ENCODE measurements around the gene ABT1. TPM values are rescaled to one million over a fixed set of nuclear protein-coding genes. Genes with fewer than 3 reads are reported as not detected.

The ABT1 gene
- total and polyA plus RNA-seq, 2 donors = 12.3 to 19.6 TPM

DNA sequence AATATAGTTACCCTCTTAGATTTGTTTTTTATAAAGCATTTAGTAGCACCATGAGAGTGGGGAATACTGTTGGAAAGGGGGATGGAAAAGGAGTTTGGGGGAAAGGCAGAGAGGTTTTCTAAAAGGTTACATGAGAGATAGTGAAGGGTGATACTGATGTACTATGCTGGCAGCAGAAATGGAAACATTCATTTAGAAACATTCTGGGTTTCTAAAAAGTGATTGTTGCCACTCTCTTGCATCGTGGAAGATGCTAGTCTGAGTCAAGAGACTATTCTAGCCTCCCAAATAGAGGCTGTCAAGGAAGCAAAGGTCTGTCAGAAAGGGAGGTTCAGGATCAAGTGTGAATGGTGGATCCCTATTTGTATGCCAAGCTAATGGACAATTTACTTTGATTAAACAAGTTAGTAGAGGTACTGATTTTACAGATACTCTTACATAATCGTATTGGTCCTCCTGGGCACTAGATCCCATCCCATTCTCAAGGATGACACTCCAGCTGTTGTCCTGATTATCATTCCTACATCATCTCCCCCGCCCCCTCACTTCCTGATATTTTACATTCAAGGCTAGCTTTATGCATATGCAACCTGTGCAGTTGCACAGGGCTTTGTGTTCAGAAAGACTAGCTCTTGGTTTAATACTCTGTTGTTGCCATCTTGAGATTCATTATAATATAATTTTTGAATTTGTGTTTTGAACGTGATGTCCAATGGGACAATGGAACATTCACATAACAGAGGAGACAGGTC, 15.4 kb upstream of the ABT1 start:
- no peak overlapping the region for H3K4me3 ChIP-seq (ENCODE audit: low read depth, low read length)
- WGBS = 61% methylated on average over 4 of the region's 4 CpGs
- no peak overlapping the region for H3K27ac ChIP-seq (ENCODE audit: low read depth)

GRCh38 chr6:26588965-26589364, 7.8 kb upstream of the ABT1 start:
- Histone ChIP-seq H3K36me3 (ENCODE audit: insufficient read depth) (no peaks in the 10 kb centered on the region), H3K27ac (ENCODE audit: low read depth) (no peak overlapping the region), H3K4me1 (ENCODE audit: insufficient read depth) (no peaks in the 10 kb centered on the region), H3K4me3 (ENCODE audit: low read depth, low read length) (no peak overlapping the region)
- no peak for DNase-seq (ENCODE audit: extremely low spot score)
- whole genome bisulfite sequencing = 92% methylated on average over 21 of the region's 21 CpGs

More for the DNA sequence above, 15.4 kb upstream of the ABT1 start:
- Histone ChIP-seq H3K36me3 (ENCODE audit: insufficient read depth) (no peaks in the 10 kb centered on the region), H3K4me1 (ENCODE audit: insufficient read depth) (no peaks in the 10 kb centered on the region)
- DNase-seq (ENCODE audit: extremely low spot score) = no peak

- Histone ChIP-seq H3K27ac (ENCODE audit: low read depth) (no peak overlapping the region), H3K4me1 (ENCODE audit: insufficient read depth) (peaks cover under 1% of the 10 kb centered on the region), H3K36me3 (ENCODE audit: insufficient read depth) (no peaks in the 10 kb centered on the region), H3K4me3 (ENCODE audit: low read depth, low read length) (no peak overlapping the region)
- DNase-seq (ENCODE audit: extremely low spot score) = no peak
- 55% methylated on average over 4 of the region's 4 CpGs for WGBS
Observed at GRCh38 chr6:26592649-26593048, 4.1 kb upstream of the ABT1 start.

DNA sequence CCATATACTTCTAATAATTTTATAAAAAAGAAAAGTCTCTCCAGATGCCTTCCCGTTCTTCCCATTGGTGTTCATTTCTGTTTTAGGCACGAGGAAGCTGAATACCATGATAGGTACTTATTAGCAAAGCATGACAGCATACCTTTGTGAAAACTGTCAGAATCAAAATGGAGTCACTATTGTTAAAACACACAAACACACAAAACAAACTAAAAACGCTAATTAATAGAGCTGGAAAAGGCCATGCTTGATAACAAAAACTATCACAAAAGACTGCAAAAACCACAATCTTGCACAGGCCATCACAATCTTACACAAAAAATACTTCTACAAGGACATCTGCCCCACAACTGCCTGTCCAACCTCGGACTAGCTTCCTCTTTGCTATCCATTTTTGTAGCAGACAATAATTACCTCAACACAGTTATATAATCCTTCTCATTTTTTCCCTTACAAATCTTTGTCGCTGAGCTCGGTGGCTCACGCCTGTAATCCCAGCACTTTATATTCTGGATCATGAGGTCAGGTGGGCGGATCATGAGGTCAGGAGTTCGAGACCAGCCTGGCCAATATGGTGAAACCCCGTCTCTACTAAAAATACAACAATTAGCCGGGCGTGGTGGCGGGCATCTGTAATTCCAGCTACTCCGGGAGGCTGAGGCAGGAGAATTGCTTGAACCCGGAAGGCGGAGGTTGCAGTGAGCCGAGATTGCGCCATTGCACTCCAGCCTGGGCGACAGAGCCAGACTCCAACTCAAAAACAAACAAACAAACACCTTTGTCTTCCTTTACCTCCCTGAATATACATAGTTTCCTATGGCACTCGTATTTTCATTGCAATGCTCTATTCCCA, 3.2 kb upstream of the ABT1 start:
- WGBS = 32% methylated on average over 20 of the region's 20 CpGs
- Histone ChIP-seq H3K36me3 (ENCODE audit: insufficient read depth) (no peaks in the 10 kb centered on the region), H3K4me1 (ENCODE audit: insufficient read depth) (peaks cover 2% of the 10 kb centered on the region), H3K4me3 (ENCODE audit: low read depth, low read length) (no peak overlapping the region), H3K27ac (ENCODE audit: low read depth) (no peak overlapping the region)
- no peak for DNase-seq (ENCODE audit: extremely low spot score)

DNA sequence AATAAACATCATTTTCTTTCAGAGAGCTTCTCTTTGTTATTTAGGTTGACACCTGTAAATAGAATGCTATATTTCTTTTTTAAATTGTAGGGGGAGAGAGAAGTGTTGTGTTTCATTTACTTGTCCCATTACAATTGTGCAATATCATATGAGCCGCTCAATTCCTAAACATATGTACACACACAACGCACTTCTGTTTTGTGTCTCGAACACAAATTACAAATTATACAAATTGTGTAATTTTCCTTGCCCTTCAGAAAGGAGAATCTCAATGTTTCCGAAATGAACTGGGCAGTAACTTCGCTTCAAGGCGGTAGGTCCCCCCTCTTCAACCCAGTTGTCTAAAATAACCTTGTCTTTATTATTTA, 2.6 kb upstream of the ABT1 start:
- H3K4me1 ChIP-seq (ENCODE audit: insufficient read depth) = peaks cover 2% of the 10 kb centered on the region
- no peak overlapping the region for H3K4me3 ChIP-seq (ENCODE audit: low read depth, low read length)
- DNase-seq (ENCODE audit: extremely low spot score) = no peak
- no peaks in the 10 kb centered on the region for H3K36me3 ChIP-seq (ENCODE audit: insufficient read depth)
- no peak overlapping the region for H3K27ac ChIP-seq (ENCODE audit: low read depth)
- WGBS = 29% methylated on average over 6 of the region's 6 CpGs

- no peaks in the 10 kb centered on the region for H3K36me3 ChIP-seq (ENCODE audit: insufficient read depth)
- WGBS = 17% methylated on average over 23 of the region's 23 CpGs
- H3K27ac ChIP-seq (ENCODE audit: low read depth) = no peak overlapping the region
- peak overlapping the region; percentile 11 for H3K4me3 ChIP-seq (ENCODE audit: low read depth, low read length)
- no peak for DNase-seq (ENCODE audit: extremely low spot score)
- peaks cover 2% of the 10 kb centered on the region for H3K4me1 ChIP-seq (ENCODE audit: insufficient read depth)
Observed at GRCh38 chr6:26594730-26595632, 1.8 kb upstream of the ABT1 start.

GRCh38 chr6:26595669-26596269, 984 bp upstream of the ABT1 start:
- peak overlapping the region; percentile 46 for H3K4me3 ChIP-seq (ENCODE audit: low read depth, low read length)
- under 1% methylated on average over 39 of the region's 39 CpGs for WGBS
- H3K27ac ChIP-seq (ENCODE audit: low read depth) = peak overlapping the region; percentile 54
- H3K36me3 ChIP-seq (ENCODE audit: insufficient read depth) = no peaks in the 10 kb centered on the region
- no peak for DNase-seq (ENCODE audit: extremely low spot score)
- H3K4me1 ChIP-seq (ENCODE audit: insufficient read depth) = peaks cover 2% of the 10 kb centered on the region

- H3K36me3 ChIP-seq (ENCODE audit: insufficient read depth) = no peaks in the 10 kb centered on the region
- peak overlapping the region; percentile 79 for H3K4me3 ChIP-seq (ENCODE audit: low read depth, low read length)
- peak overlapping the region; percentile 58 for H3K27ac ChIP-seq (ENCODE audit: low read depth)
- 4% methylated on average over 10 of the region's 10 CpGs for WGBS
- DNase-seq (ENCODE audit: extremely low spot score) = no peak
- peaks cover 2% of the 10 kb centered on the region for H3K4me1 ChIP-seq (ENCODE audit: insufficient read depth)
Observed at GRCh38 chr6:26597389-26597766, 625 bp downstream of the ABT1 start.

GRCh38 chr6:26597821-26598220, 1.1 kb downstream of the ABT1 start:
- peaks cover 2% of the 10 kb centered on the region for H3K4me1 ChIP-seq (ENCODE audit: insufficient read depth)
- H3K36me3 ChIP-seq (ENCODE audit: insufficient read depth) = no peaks in the 10 kb centered on the region
- DNase-seq (ENCODE audit: extremely low spot score) = no peak
- H3K27ac ChIP-seq (ENCODE audit: low read depth) = no peak overlapping the region
- WGBS = 64% methylated on average over 21 of the region's 21 CpGs
- H3K4me3 ChIP-seq (ENCODE audit: low read depth, low read length) = peak overlapping the region; percentile 79

DNA sequence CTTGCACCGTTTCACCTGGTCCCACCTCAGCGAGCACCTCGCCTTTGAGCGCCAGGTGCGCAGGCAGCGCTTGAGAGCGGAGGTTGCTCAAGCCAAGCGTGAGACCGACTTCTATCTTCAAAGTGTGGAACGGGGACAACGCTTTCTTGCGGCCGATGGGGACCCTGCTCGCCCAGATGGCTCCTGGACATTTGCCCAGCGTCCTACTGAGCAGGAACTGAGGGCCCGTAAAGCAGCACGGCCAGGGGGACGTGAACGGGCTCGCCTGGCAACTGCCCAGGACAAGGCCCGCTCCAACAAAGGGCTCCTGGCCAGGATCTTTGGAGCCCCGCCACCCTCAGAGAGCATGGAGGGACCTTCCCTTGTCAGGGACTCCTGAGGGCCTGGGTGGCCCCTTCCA, 1.5 kb downstream of the ABT1 start:
- DNase-seq (ENCODE audit: extremely low spot score) = no peak

GRCh38 chr6:26599134-26599533, 2.4 kb downstream of the ABT1 start:
- H3K4me1 ChIP-seq (ENCODE audit: insufficient read depth) = peaks cover 2% of the 10 kb centered on the region
- no peak overlapping the region for H3K27ac ChIP-seq (ENCODE audit: low read depth)
- DNase-seq (ENCODE audit: extremely low spot score) = no peak
- WGBS = 89% methylated on average over 1 of the region's 1 CpG
- H3K4me3 ChIP-seq (ENCODE audit: low read depth, low read length) = no peak overlapping the region
- H3K36me3 ChIP-seq (ENCODE audit: insufficient read depth) = no peaks in the 10 kb centered on the region

More for the DNA sequence above, 1.5 kb downstream of the ABT1 start:
- Histone ChIP-seq H3K36me3 (ENCODE audit: insufficient read depth) (no peaks in the 10 kb centered on the region), H3K4me3 (ENCODE audit: low read depth, low read length) (no peak overlapping the region), H3K27ac (ENCODE audit: low read depth) (no peak overlapping the region), H3K4me1 (ENCODE audit: insufficient read depth) (peaks cover 2% of the 10 kb centered on the region)
- WGBS = 92% methylated on average over 22 of the region's 22 CpGs

GRCh38 chr6:26599591-26599990, 2.8 kb downstream of the ABT1 start:
- DNase-seq (ENCODE audit: extremely low spot score) = no peak
- 78% methylated on average over 1 of the region's 1 CpG for WGBS
- Histone ChIP-seq H3K27ac (ENCODE audit: low read depth) (no peak overlapping the region), H3K4me1 (ENCODE audit: insufficient read depth) (peaks cover 2% of the 10 kb centered on the region), H3K4me3 (ENCODE audit: low read depth, low read length) (no peak overlapping the region), H3K36me3 (ENCODE audit: insufficient read depth) (no peaks in the 10 kb centered on the region)

GRCh38 chr6:26600759-26601158, 4.0 kb downstream of the ABT1 start:
- DNase-seq (ENCODE audit: extremely low spot score) = no peak
- Histone ChIP-seq H3K4me1 (ENCODE audit: insufficient read depth) (peaks cover 2% of the 10 kb centered on the region), H3K4me3 (ENCODE audit: low read depth, low read length) (no peak overlapping the region), H3K27ac (ENCODE audit: low read depth) (no peak overlapping the region), H3K36me3 (ENCODE audit: insufficient read depth) (no peaks in the 10 kb centered on the region)

All from urinary bladder (tissue), 4 donors.